Activated T-helper 2 cell treated with anti-CD3 and anti-CD28 coated beads, Interferon-gamma antibody, Interleukin-2, Interleukin-4, amounts not matched to agents 10 μg/mL and 5 μg/mL and 100 μg/mL, durations not matched to agents 14 hours and 24 hours and 36 hours (primary cell): ENCODE measurements around the gene GPR142. TPM values are rescaled to one million over a fixed set of nuclear protein-coding genes. Genes with fewer than 3 reads are reported as not detected.

Source experiments
- DNase-seq: peaks from one replicate; pipeline ENCODE4 v3.0.0; 2021; ENCODE audit warnings: low spot score
- H3K27ac Mint-ChIP-seq: one replicate; pipeline ENCODE4 v1.8.0; 2021; ENCODE audit warnings: mixed read lengths
- H3K27me3 Mint-ChIP-seq: one replicate; pipeline ENCODE4 v1.8.0; 2021; ENCODE audit warnings: low read depth, mixed read lengths
- H3K36me3 Mint-ChIP-seq: one replicate; pipeline ENCODE4 v1.8.0; 2021; ENCODE audit warnings: low read depth, mixed read lengths
- H3K4me1 Mint-ChIP-seq: one replicate; pipeline ENCODE4 v1.8.0; 2021; ENCODE audit warnings: low read depth, mixed read lengths
- H3K4me3 Mint-ChIP-seq: one replicate; pipeline ENCODE4 v1.8.0; 2021; ENCODE audit warnings: low read depth, mild to moderate bottlenecking, moderate library complexity, mixed read lengths
- H3K9me3 Mint-ChIP-seq: one replicate; pipeline ENCODE4 v1.8.0; 2021; ENCODE audit warnings: mixed read lengths
- intact Hi-C: fragments of 100-400 bp; cut with micrococcal nuclease; formaldehyde crosslinking; loops from one replicate; pipeline ENCODE4 v1.15.1; 2023
- total RNA-seq: library from RNA; stranded (reverse); gene quantifications from 2 replicates; pipeline ENCODE4 v1.2.3, GENCODE V29; 2022

Gene GPR142
- total RNA-seq, 1 donor from 2014 or later = not detected

DNA sequence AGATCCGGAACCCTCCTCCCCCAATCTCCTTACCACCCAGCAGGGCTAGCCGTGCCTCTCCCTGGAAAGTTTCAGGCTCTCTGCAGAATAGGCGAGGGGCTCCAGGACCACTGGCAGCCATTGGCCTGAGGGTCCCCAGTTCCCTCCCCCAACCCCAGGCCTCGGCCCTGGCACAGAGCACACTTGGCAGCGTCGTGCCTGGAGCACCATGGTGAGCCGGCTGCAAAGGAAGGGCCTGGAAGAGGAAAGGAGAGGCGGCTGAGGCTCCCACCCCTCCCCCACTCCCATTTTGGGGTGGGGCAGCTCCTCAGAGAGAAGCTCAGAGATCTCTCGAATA lies 5.3 kb upstream of the GPR142 start:
- intact Hi-C loops = no loop called here
- H3K36me3 Mint-ChIP-seq = no peaks in the 10 kb centered on the region

DNA sequence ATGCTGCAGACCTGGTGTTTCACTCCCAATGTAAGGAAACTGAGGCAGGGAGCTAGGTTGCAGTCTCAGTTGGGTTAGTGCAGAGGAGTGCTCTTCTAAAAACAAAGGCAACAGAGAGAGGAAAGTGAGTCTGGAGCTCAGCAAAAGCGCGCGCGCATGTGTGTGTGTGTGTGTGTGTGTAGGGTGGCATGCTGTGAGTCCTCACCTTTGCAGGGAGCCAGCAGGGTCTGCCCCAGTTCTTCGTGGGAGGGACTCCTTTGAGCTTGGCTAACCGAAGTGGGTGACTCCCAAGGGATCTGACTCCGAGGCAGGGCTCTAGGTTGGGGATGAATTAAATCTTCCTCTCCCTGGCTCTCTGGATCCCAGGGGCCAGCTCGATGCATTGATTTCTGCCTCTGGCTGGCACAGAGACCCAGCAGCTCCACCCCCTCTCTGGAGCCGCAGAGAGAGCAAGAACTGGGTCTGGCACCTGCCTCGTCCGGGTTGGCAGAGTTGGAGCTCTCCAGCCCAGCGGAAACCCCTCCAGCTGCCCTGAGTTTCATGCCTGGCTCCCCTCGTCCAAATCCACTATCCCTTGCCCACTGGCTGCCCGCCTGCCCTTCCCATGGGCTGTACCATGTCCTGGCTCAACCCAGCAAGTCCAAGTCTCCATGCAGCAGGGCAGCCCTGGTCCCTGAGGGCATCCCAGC lies 4.4 kb upstream of the GPR142 start:
- Mint-ChIP-seq H3K4me1 (no peaks in the 10 kb centered on the region), H3K9me3 (no peaks in the 10 kb centered on the region), H3K36me3 (no peaks in the 10 kb centered on the region), H3K27ac (no peak overlapping the region), H3K27me3 (peaks cover 14% of the 10 kb centered on the region), H3K4me3 (no peak overlapping the region)
- DNase-seq = no peak
- intact Hi-C loops = no loop called here

More for the DNA sequence above, 5.3 kb upstream of the GPR142 start:
- peaks cover 1% of the 10 kb centered on the region for H3K4me1 Mint-ChIP-seq
- no peak for DNase-seq
- H3K27ac Mint-ChIP-seq = no peak overlapping the region
- no peak overlapping the region for H3K4me3 Mint-ChIP-seq
- no peaks in the 10 kb centered on the region for H3K9me3 Mint-ChIP-seq
- peaks cover 17% of the 10 kb centered on the region for H3K27me3 Mint-ChIP-seq

DNA sequence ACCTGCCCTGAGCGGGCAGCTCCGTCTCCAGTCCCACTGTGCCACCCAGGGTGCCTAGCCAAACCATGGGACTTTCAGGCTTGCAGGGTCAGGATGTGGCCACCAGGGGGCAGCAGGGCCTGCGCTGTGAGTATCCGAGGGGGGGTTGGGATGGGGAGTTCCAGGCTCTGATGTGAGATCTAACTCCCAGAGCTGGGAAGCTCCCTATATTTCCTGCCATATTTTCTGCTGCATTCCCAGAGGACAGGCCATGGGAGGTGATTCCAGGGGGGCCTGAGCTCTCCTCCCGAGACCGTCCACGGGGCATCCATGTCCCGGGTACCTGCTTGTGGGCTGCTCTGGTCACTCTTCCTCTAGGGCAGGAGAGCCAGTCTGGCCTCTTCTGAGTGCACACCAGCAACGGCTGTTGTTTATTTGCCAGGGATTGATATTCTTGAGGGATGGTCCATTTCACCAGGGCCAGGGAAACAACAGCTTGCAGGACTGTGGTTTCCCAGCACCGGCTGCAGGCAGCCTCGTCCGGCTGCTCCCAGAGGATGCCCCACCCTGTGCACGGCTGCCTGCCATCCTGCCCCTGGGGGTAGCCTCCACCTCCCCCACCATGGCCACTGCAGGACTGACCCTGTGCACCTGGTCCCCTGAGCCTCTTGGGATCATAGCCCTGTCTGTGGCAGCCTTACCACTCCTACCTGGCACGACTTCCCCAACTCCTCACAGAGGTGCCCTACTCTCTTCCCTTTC lies 1.2 kb downstream of the GPR142 start:
- no peak overlapping the region for H3K27ac Mint-ChIP-seq
- peaks cover 13% of the 10 kb centered on the region for H3K4me1 Mint-ChIP-seq
- intact Hi-C loops = loop anchor here (2.0 to 5.0 kb wide), 4 partner anchors 88 to 234 kb away; no protein-coding TSS in a partner anchor
- no peaks in the 10 kb centered on the region for H3K9me3 Mint-ChIP-seq
- H3K36me3 Mint-ChIP-seq = no peaks in the 10 kb centered on the region
- peaks cover 3% of the 10 kb centered on the region for H3K27me3 Mint-ChIP-seq
- no peak overlapping the region for H3K4me3 Mint-ChIP-seq
- DNase-seq = peak; percentile 56

DNA sequence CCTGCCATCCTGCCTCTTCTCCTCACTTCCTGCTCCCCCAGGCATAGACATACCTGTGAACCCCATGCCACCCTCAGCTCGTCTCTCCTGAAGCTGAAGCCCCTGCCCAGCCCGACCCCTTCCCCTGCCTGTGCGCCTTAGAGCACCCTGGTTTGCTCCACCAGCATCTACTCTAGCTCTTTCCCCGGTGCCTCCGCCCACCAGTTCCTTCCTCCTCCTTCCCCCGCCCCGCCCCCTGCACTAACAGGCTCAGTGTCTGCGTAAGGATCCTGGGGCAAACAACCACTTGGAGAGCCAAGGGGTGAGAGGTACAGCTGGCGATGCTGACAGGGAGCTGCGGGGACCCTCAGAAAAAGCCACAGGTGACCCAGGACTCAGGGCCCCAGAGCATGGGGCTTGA lies 1.9 kb downstream of the GPR142 start:
- Mint-ChIP-seq H3K9me3 (no peaks in the 10 kb centered on the region), H3K4me1 (peaks cover 13% of the 10 kb centered on the region), H3K27me3 (peaks cover 3% of the 10 kb centered on the region), H3K27ac (no peak overlapping the region), H3K4me3 (no peak overlapping the region), H3K36me3 (no peaks in the 10 kb centered on the region)
- peak; percentile 38 for DNase-seq
- intact Hi-C loops = loop anchor here (2.0 to 5.0 kb wide), 4 partner anchors 88 to 233 kb away; no protein-coding TSS in a partner anchor

DNA sequence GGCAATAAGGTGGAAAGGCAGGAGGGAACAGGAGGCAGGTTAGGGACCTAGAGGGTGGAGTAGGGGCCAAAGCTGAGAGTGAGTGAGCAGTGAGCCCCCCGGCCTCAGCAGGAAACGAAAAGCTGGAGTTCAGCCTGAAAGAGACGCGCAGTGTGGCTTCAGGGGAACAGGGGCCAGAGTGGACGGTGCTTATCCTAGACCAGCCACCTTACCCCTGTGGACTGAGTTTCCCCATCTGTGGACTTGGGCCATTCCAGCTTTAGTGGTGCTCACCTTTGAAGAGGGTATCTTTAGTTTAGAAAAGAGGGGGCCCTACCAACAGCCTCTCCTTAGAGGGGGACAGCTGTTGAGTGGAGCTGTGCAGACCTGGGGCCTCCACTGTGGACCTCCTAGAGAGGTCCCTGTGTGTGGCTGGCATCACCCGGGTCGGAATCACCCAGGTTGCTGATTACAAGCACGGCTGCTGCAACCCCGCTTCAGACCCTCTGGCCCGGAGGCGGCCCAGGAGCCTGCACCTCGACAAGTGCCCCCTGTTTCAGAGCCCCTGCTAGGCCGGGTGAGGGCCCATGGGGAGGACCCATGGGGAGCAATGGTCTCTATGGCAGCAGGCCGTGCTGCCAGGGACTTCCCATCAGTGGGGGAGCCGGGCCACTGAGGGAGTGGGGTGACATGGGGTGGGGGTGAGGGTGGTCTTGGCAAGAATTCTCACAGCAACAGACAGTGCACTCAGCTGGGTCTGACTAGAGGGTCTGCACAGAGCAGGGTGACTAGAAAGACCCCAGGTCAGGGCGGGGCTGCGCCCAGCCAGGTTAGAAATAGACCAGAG lies 2.6 kb downstream of the GPR142 start:
- H3K36me3 Mint-ChIP-seq = no peaks in the 10 kb centered on the region
- intact Hi-C loops = loop anchor here (2.0 to 5.0 kb wide), 4 partner anchors 87 to 232 kb away; no protein-coding TSS in a partner anchor
- no peak overlapping the region for H3K27ac Mint-ChIP-seq
- H3K27me3 Mint-ChIP-seq = peaks cover 3% of the 10 kb centered on the region
- H3K4me1 Mint-ChIP-seq = peaks cover 13% of the 10 kb centered on the region
- no peaks in the 10 kb centered on the region for H3K9me3 Mint-ChIP-seq
- no peak for DNase-seq
- no peak overlapping the region for H3K4me3 Mint-ChIP-seq

DNA sequence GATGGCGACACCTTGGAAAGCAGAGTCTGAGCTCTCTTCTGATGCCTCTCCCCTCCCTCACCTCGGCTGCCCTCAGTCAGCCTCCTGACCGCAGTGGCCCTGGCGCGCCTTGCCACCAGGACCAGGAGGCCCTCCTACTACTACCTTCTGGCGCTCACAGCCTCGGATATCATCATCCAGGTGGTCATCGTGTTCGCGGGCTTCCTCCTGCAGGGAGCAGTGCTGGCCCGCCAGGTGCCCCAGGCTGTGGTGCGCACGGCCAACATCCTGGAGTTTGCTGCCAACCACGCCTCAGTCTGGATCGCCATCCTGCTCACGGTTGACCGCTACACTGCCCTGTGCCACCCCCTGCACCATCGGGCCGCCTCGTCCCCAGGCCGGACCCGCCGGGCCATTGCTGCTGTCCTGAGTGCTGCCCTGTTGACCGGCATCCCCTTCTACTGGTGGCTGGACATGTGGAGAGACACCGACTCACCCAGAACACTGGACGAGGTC lies 4.4 kb downstream of the GPR142 start:
- no peak overlapping the region for H3K27ac Mint-ChIP-seq
- peaks cover 3% of the 10 kb centered on the region for H3K27me3 Mint-ChIP-seq
- no peaks in the 10 kb centered on the region for H3K9me3 Mint-ChIP-seq
- peaks cover 13% of the 10 kb centered on the region for H3K4me1 Mint-ChIP-seq
- no peaks in the 10 kb centered on the region for H3K36me3 Mint-ChIP-seq
- DNase-seq = no peak
- intact Hi-C loops = no loop called here
- H3K4me3 Mint-ChIP-seq = no peak overlapping the region

DNA sequence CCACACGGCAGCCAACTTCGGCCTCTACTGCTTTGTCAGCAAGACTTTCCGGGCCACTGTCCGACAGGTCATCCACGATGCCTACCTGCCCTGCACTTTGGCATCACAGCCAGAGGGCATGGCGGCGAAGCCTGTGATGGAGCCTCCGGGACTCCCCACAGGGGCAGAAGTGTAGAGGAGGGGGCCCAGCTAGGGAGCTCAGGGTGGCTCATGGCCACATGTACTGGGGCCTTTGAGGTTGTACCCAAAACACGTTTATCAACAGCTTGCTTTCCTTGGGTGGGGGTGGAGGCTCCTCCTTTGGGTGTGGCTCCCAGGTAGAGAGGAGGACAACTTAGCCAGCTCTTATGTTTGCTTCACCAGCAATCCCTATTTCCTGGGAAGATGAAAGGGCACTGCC lies 5.1 kb downstream of the GPR142 start:
- DNase-seq = no peak
- Mint-ChIP-seq H3K27ac (no peak overlapping the region), H3K27me3 (peaks cover 6% of the 10 kb centered on the region), H3K4me1 (peaks cover 13% of the 10 kb centered on the region), H3K36me3 (no peaks in the 10 kb centered on the region), H3K9me3 (no peaks in the 10 kb centered on the region), H3K4me3 (no peak overlapping the region)
- intact Hi-C loops = no loop called here

DNA sequence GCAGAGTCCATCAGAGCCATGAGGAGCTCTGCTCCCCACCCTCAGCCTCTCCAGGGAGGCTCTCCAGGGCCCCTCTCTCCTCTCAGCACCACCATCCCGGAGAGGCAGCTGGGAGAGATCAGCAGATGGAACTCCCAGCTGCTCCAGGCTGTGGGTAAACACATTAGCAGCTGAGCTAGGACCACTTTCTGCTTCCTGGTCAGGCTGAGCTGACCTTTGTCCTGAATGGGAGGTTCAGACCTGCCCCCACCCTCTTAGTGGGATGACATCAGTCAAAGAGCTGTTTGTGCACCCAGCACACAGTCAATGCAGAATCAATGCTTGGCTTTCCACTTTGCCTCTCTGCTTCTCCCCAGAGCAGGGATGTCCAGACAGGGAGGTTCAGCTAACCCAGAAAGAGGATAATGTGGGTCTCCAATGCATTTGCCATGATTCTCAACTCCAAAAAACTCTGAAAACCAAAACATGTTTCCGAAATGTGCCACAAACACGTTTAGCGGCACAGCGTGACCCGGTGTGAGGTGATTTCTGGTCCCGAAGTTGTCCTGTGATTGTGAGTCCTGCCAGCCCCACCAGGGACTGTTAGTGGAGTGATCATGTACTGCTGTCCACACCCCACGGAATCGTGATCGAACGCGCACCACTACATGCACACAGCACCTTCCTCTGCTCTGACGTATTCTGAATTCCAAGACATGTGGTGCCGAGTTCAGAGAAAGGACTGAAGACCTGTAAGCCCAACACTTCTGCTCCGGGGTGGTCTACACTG lies 6.7 kb downstream of the GPR142 start:
- Mint-ChIP-seq H3K4me1 (peaks cover 6% of the 10 kb centered on the region), H3K9me3 (no peaks in the 10 kb centered on the region), H3K27ac (no peak overlapping the region), H3K36me3 (no peaks in the 10 kb centered on the region), H3K27me3 (peaks cover 6% of the 10 kb centered on the region), H3K4me3 (no peak overlapping the region)
- intact Hi-C loops = no loop called here
- no peak for DNase-seq

DNA sequence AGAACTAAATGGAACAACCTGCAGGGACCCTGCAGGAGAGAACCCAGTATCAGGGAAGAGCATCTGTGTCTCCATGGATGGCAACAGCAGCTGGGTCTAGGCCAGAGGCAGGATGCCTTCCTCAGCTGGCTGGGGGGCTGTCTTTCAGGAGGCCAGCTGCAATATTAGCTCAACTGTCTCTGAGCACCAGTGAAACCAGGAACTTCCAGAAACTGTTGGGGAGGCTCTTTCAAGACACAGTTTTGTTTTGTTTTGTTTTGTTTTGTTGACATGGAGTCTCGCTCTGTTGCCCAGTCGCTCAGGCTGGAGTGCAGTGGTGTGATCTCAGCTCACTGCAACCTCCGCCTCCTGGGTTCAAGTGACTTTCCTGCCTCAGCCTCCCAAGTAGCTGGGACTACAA lies 7.6 kb downstream of the GPR142 start:
- H3K27me3 Mint-ChIP-seq = peaks cover 6% of the 10 kb centered on the region

DNA sequence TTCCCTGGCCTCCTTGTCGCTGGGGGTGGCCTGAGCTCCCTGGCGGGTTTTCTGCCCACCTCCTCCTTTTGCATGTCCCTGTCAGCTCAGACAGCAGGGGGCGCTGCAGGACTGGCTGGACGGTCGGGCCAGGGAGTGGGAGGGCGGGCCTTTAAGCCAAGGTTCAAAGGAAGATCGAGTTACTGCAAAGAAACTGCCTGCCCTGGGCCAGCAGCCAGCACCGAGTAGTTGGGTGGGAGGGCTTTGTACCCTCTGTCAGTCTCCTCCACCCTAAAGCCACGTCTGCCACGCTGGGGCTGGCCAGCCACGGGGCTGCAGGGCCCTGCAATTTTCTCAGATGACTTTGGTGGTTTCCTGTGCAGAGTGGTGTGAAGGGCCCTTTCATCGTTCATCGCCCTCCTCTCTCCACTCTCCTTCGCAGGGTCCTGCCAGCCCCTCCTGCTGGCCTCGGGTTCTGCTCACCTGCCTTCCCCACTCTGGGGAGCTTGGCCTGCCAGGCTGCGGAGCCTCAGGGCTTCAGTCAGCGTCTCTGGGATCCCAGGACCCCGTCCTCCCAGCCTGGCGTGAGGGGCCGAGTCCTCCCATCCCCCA lies 12.3 kb downstream of the GPR142 start:
- H3K27me3 Mint-ChIP-seq = peaks cover 7% of the 10 kb centered on the region
- no peak overlapping the region for H3K27ac Mint-ChIP-seq
- H3K9me3 Mint-ChIP-seq = no peaks in the 10 kb centered on the region
- intact Hi-C loops = loop anchor here (1.0 kb wide), 3 partner anchors 78 to 154 kb away; no protein-coding TSS in a partner anchor
- no peaks in the 10 kb centered on the region for H3K4me1 Mint-ChIP-seq
- H3K4me3 Mint-ChIP-seq = no peak overlapping the region
- H3K36me3 Mint-ChIP-seq = no peaks in the 10 kb centered on the region
- DNase-seq = peak; percentile 82

More for the DNA sequence above, 7.6 kb downstream of the GPR142 start:
- Mint-ChIP-seq H3K4me1 (no peaks in the 10 kb centered on the region), H3K4me3 (no peak overlapping the region), H3K27ac (no peak overlapping the region), H3K9me3 (no peaks in the 10 kb centered on the region), H3K36me3 (no peaks in the 10 kb centered on the region)
- no peak for DNase-seq
- intact Hi-C loops = no loop called here

DNA sequence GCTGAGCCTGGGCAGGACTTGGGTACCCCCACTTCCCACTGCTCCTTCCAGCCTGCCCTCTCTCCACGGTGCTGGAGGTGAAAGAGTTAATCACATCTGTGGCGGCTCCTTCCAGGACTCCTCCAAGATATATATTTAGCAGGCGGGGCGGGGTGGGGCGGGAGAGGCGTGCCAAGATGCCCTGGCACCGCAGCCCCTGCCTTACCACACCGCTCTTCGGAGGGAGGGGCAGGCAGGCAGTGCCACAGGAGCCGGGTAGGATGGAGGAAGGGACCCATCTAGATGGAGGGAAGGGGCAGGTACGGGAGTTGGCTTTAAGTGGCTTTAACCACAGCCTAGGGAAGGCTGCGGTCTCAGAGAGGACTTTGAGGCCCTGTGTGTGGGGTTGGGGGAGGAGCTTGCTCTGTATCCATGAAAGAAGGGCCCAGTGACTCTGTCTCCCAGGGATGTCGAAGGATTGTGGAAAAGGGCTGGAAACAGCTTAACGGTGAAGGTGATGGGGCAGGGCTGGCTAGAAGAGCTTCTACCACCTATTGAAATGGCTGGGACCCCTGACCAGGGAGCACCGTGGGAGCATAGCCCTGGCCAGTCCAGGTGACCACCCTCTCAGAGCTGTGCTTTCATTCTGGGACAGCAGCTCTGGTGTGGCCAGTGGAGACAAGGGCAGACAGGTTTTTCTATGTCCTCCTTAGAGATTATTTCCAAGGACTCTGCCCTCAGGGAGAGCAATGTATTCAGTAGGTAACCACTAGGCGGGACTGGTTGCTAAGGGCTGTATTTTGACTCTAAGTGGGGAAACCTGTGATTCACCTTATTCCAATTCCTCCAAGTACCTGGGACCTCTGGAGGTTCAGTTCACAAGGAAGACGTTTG lies 13.0 kb downstream of the GPR142 start:
- intact Hi-C loops = no loop called here
- no peak for DNase-seq
- no peak overlapping the region for H3K4me3 Mint-ChIP-seq
- no peak overlapping the region for H3K27ac Mint-ChIP-seq
- H3K36me3 Mint-ChIP-seq = no peaks in the 10 kb centered on the region
- peaks cover 8% of the 10 kb centered on the region for H3K27me3 Mint-ChIP-seq
- no peaks in the 10 kb centered on the region for H3K9me3 Mint-ChIP-seq
- H3K4me1 Mint-ChIP-seq = no peaks in the 10 kb centered on the region
